Measurements from ENCODE around the gene GOLGA8B. TPM values are rescaled to one million over a fixed set of nuclear protein-coding genes. Genes with fewer than 3 reads are reported as not detected.
"Not testable (repeated sequence)": the region's sequence is repeated elsewhere in the genome, so short reads cannot be mapped to it uniquely, and the experiment has no call there.

Gene GOLGA8B
- total and polyA plus RNA-seq, 4 donors = 5.8 to 127 (median 108) TPM

- ATAC-seq (ENCODE audit: low FRiP score) (no peak), DNase-seq (no peak)
- H3K9me3 ChIP-seq (ENCODE audit: control insufficient read depth, low read length) = no peaks in the 10 kb centered on the region
- H3K4me3 ChIP-seq (ENCODE audit: low read length in 2 of 2) = no peak overlapping the region
- no peaks in the 10 kb centered on the region for H3K36me3 ChIP-seq (ENCODE audit: control insufficient read depth in 1 of 2, insufficient read depth in 2 of 2, low read length in 1 of 2)
- no peaks in the 10 kb centered on the region for H3K4me1 ChIP-seq (ENCODE audit: control insufficient read depth in 1 of 2, insufficient read depth in 2 of 2, low read length in 2 of 2)
- no peaks in the 10 kb centered on the region for H3K27me3 ChIP-seq (ENCODE audit: control insufficient read depth in 1 of 2, insufficient read depth in 2 of 2, low read length in 1 of 2)
- intact Hi-C loops (cut with DNase I) = no loop called here
- no peak overlapping the region for H3K27ac ChIP-seq (ENCODE audit: low read depth in 1 of 2, low read length in 2 of 2)
Observed at GRCh38 chr15:34606131-34606530, 22.7 kb upstream of the GOLGA8B start.

- H3K36me3 ChIP-seq (ENCODE audit: control insufficient read depth in 1 of 2, insufficient read depth in 2 of 2, low read length in 1 of 2) = no peaks in the 10 kb centered on the region
- no peaks in the 10 kb centered on the region for H3K9me3 ChIP-seq (ENCODE audit: control insufficient read depth, low read length)
- no peak overlapping the region for H3K4me3 ChIP-seq (ENCODE audit: low read length in 2 of 2)
- WGBS, 2 donors = 22 to 29% methylated on average over 8 of the region's 8 CpGs
- ATAC-seq (ENCODE audit: low FRiP score) = no peak
- intact Hi-C loops (cut with DNase I) = no loop called here
- H3K27me3 ChIP-seq (ENCODE audit: control insufficient read depth in 1 of 2, insufficient read depth in 2 of 2, low read length in 1 of 2) = no peaks in the 10 kb centered on the region
- H3K27ac ChIP-seq (ENCODE audit: low read depth in 1 of 2, low read length in 2 of 2) = no peak overlapping the region
- H3K4me1 ChIP-seq (ENCODE audit: control insufficient read depth in 1 of 2, insufficient read depth in 2 of 2, low read length in 2 of 2) = no peaks in the 10 kb centered on the region
- DNase-seq = no peak
Observed at GRCh38 chr15:34603095-34603494, 19.6 kb upstream of the GOLGA8B start.

DNA sequence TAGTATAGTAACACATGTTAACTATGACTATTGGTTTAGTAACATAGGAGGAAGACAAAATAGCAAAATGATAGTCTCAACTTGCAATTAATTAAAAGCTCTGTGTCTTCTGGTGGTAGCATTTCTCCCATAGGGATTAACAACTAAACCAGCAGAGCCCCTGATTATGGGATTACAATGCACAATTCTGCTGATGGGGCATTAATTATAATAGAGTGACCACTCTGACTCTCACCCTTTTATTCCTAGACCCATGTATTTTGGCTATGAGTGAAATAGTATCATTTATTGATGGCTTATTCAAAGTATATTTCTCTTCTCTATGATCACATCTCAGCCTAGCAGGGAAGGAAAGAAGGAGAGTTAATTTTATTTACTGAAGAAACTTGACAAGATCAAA, 17.5 kb upstream of the GOLGA8B start:
- intact Hi-C loops (cut with DNase I) = no loop called here
- no peaks in the 10 kb centered on the region for H3K9me3 ChIP-seq (ENCODE audit: control insufficient read depth, low read length)

GRCh38 chr15:34598799-34599585, 15.5 kb upstream of the GOLGA8B start:
- WGBS, 2 donors = 46 to 60% methylated on average over 2 of the region's 2 CpGs
- Histone ChIP-seq H3K9me3 (ENCODE audit: control insufficient read depth, low read length) (no peaks in the 10 kb centered on the region), H3K27ac (ENCODE audit: low read depth in 1 of 2, low read length in 2 of 2) (no peak overlapping the region), H3K27me3 (ENCODE audit: control insufficient read depth in 1 of 2, insufficient read depth in 2 of 2, low read length in 1 of 2) (no peaks in the 10 kb centered on the region), H3K4me3 (ENCODE audit: low read length in 2 of 2) (no peak overlapping the region), H3K36me3 (ENCODE audit: control insufficient read depth in 1 of 2, insufficient read depth in 2 of 2, low read length in 1 of 2) (no peaks in the 10 kb centered on the region), H3K4me1 (ENCODE audit: control insufficient read depth in 1 of 2, insufficient read depth in 2 of 2, low read length in 2 of 2) (no peaks in the 10 kb centered on the region)
- no peak for DNase-seq
- no peak for ATAC-seq (ENCODE audit: low FRiP score)
- intact Hi-C loops (cut with DNase I) = no loop called here

More for the DNA sequence above, 17.5 kb upstream of the GOLGA8B start:
- Histone ChIP-seq H3K27ac (ENCODE audit: low read depth in 1 of 2, low read length in 2 of 2) (no peak overlapping the region), H3K4me1 (ENCODE audit: control insufficient read depth in 1 of 2, insufficient read depth in 2 of 2, low read length in 2 of 2) (no peaks in the 10 kb centered on the region), H3K27me3 (ENCODE audit: control insufficient read depth in 1 of 2, insufficient read depth in 2 of 2, low read length in 1 of 2) (no peaks in the 10 kb centered on the region), H3K4me3 (ENCODE audit: low read length in 2 of 2) (no peak overlapping the region), H3K36me3 (ENCODE audit: control insufficient read depth in 1 of 2, insufficient read depth in 2 of 2, low read length in 1 of 2) (no peaks in the 10 kb centered on the region)
- ATAC-seq (ENCODE audit: low FRiP score) = no peak
- DNase-seq = no peak

- no peaks in the 10 kb centered on the region for H3K36me3 ChIP-seq (ENCODE audit: control insufficient read depth in 1 of 2, insufficient read depth in 2 of 2, low read length in 1 of 2)
- H3K4me3 ChIP-seq (ENCODE audit: low read length in 2 of 2) = no peak overlapping the region
- DNase-seq (no peak), ATAC-seq (ENCODE audit: low FRiP score) (no peak)
- no peaks in the 10 kb centered on the region for H3K4me1 ChIP-seq (ENCODE audit: control insufficient read depth in 1 of 2, insufficient read depth in 2 of 2, low read length in 2 of 2)
- H3K9me3 ChIP-seq (ENCODE audit: control insufficient read depth, low read length) = no peaks in the 10 kb centered on the region
- H3K27ac ChIP-seq (ENCODE audit: low read depth in 1 of 2, low read length in 2 of 2) = no peak overlapping the region
- H3K27me3 ChIP-seq (ENCODE audit: control insufficient read depth in 1 of 2, insufficient read depth in 2 of 2, low read length in 1 of 2) = no peaks in the 10 kb centered on the region
- intact Hi-C loops (cut with DNase I) = no loop called here
Observed at GRCh38 chr15:34597316-34597715, 13.9 kb upstream of the GOLGA8B start.

- ATAC-seq (ENCODE audit: low FRiP score) = no peak
- Histone ChIP-seq H3K9me3 (ENCODE audit: control insufficient read depth, low read length) (no peaks in the 10 kb centered on the region), H3K36me3 (ENCODE audit: control insufficient read depth in 1 of 2, insufficient read depth in 2 of 2, low read length in 1 of 2) (no peaks in the 10 kb centered on the region), H3K4me1 (ENCODE audit: control insufficient read depth in 1 of 2, insufficient read depth in 2 of 2, low read length in 2 of 2) (no peaks in the 10 kb centered on the region), H3K27me3 (ENCODE audit: control insufficient read depth in 1 of 2, insufficient read depth in 2 of 2, low read length in 1 of 2) (no peaks in the 10 kb centered on the region), H3K27ac (ENCODE audit: low read depth in 1 of 2, low read length in 2 of 2) (no peak overlapping the region), H3K4me3 (ENCODE audit: low read length in 2 of 2) (no peak overlapping the region)
- intact Hi-C loops (cut with DNase I) = no loop called here
- no peak for DNase-seq
- 60 to 78% methylated on average over 3 of the region's 3 CpGs for WGBS, 2 donors
Observed at GRCh38 chr15:34594361-34594760, 10.9 kb upstream of the GOLGA8B start.

DNA sequence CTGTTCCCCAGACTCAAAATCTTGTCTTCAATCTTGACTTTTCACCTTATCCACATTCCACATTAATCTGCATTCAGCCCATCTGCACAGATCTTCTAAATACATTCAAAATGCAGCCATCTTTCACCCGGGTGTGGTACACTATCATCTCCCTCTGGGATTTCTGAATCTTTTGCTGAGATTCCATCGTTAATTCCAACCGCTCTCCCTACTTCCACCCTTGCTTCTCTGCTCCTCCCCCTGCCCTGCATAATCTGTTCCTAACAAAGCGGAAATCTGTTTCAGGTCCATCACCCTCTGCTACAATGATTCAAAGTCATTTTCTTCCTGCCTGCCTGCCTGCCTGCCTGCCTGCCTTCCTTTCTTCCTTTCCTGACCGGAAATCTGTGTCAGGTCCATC, 7.9 kb upstream of the GOLGA8B start:
- Histone ChIP-seq H3K9me3 (ENCODE audit: control insufficient read depth, low read length) (no peaks in the 10 kb centered on the region), H3K36me3 (ENCODE audit: control insufficient read depth in 1 of 2, insufficient read depth in 2 of 2, low read length in 1 of 2) (no peaks in the 10 kb centered on the region), H3K27ac (ENCODE audit: low read depth in 1 of 2, low read length in 2 of 2) (no peak overlapping the region), H3K4me1 (ENCODE audit: control insufficient read depth in 1 of 2, insufficient read depth in 2 of 2, low read length in 2 of 2) (no peaks in the 10 kb centered on the region), H3K27me3 (ENCODE audit: control insufficient read depth in 1 of 2, insufficient read depth in 2 of 2, low read length in 1 of 2) (no peaks in the 10 kb centered on the region), H3K4me3 (ENCODE audit: low read length in 2 of 2) (no peak overlapping the region)
- DNase-seq (no peak), ATAC-seq (ENCODE audit: low FRiP score) (no peak)
- intact Hi-C loops (cut with DNase I) = no loop called here
- 55 to 59% methylated on average over 5 of the region's 5 CpGs for WGBS, 2 donors

DNA sequence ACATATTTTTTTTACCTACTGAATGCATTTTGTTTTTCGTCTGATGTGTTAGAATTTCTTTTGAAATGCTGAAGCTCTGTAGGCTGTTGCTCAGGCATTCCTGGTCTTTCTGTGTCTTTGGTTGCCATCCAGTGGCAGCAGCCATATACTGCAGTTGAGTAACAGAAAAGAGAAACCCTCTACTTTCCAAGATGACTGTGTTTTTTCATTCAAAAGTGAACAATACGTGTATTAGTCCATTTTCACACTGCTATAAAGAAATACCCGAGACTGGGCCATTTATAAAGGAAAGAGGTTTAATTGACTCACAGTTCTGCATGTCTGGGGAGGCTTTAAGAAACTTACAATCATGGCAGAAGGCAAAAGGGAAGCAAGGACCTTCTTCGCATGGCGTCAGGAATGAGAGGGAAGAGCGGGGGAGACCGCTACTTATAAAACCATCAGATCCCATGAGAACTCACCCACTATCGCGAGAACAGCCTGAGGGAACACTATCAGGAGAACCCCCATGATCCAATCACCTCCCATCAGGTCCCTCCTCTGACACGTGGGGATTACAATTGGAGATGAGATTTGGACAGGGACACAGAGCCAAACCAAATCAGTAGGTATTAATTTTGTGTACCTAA, 4.7 kb upstream of the GOLGA8B start:
- intact Hi-C loops (cut with DNase I) = loop anchor here in 1 of 2 donors (10.0 kb wide), 3 partner anchors 243 to 1393 kb away; partner anchors contain the start of genes EMC4, FMN1, NOP10 and NUTM1

GRCh38 chr15:34585966-34586365, 2.5 kb upstream of the GOLGA8B start:
- intact Hi-C loops (cut with DNase I) = loop anchor here in 1 of 2 donors (10.0 kb wide), 3 partner anchors 241 to 1391 kb away; partner anchors contain the start of genes EMC4, FMN1, NOP10 and NUTM1

More for the DNA sequence above, 4.7 kb upstream of the GOLGA8B start:
- ATAC-seq (ENCODE audit: low FRiP score) (peak; percentile 90), DNase-seq (peak in 1 of 2 donors; percentile 66)
- Histone ChIP-seq H3K9me3 (ENCODE audit: control insufficient read depth, low read length) (no peaks in the 10 kb centered on the region), H3K27ac (ENCODE audit: low read depth in 1 of 2, low read length in 2 of 2) (no peak overlapping the region), H3K4me3 (ENCODE audit: low read length in 2 of 2) (no peak overlapping the region), H3K27me3 (ENCODE audit: control insufficient read depth in 1 of 2, insufficient read depth in 2 of 2, low read length in 1 of 2) (no peaks in the 10 kb centered on the region), H3K4me1 (ENCODE audit: control insufficient read depth in 1 of 2, insufficient read depth in 2 of 2, low read length in 2 of 2) (no peaks in the 10 kb centered on the region), H3K36me3 (ENCODE audit: control insufficient read depth in 1 of 2, insufficient read depth in 2 of 2, low read length in 1 of 2) (no peaks in the 10 kb centered on the region)
- WGBS, 2 donors = 5 to 7% methylated on average over 10 of the region's 10 CpGs

More at GRCh38 chr15:34585966-34586365, 2.5 kb upstream of the GOLGA8B start:
- DNase-seq; H3K36me3 ChIP-seq (ENCODE audit: control insufficient read depth in 1 of 2, insufficient read depth in 2 of 2, low read length in 1 of 2); H3K4me1 ChIP-seq (ENCODE audit: control insufficient read depth in 1 of 2, insufficient read depth in 2 of 2, low read length in 2 of 2); H3K27ac ChIP-seq (ENCODE audit: low read depth in 1 of 2, low read length in 2 of 2); H3K4me3 ChIP-seq (ENCODE audit: low read length in 2 of 2); H3K9me3 ChIP-seq (ENCODE audit: control insufficient read depth, low read length); H3K27me3 ChIP-seq (ENCODE audit: control insufficient read depth in 1 of 2, insufficient read depth in 2 of 2, low read length in 1 of 2); ATAC-seq (ENCODE audit: low FRiP score): not testable (repeated sequence)
- WGBS, 2 donors = 94 to 95% methylated on average over 4 of the region's 4 CpGs

Data from aorta (tissue), 5 donors.